Mucosa of stomach (tissue), 1 donor: ENCODE results near the gene KRABD2.
"Not testable (repeated sequence)": the region's sequence is repeated elsewhere in the genome, so short reads cannot be mapped to it uniquely, and the experiment has no call there.

ENCODE experiments used
- H3K27me3 ChIP-seq: one replicate; pipeline ENCODE4 v1.7.0; 2013; ENCODE audit warnings: mild to moderate bottlenecking, low read length; ENCODE audit not compliant: control insufficient read depth, insufficient read depth
- H3K36me3 ChIP-seq: one replicate; pipeline ENCODE4 v1.7.0; 2013; ENCODE audit warnings: low read length; ENCODE audit not compliant: control insufficient read depth, insufficient read depth
- H3K4me1 ChIP-seq: one replicate; pipeline ENCODE4 v1.7.0; 2013; ENCODE audit warnings: mild to moderate bottlenecking, low read length; ENCODE audit not compliant: control insufficient read depth, insufficient read depth
- H3K4me3 ChIP-seq: one replicate; pipeline ENCODE4 v1.7.0; 2013; ENCODE audit warnings: low read length
- H3K9ac ChIP-seq: one replicate; pipeline ENCODE4 v1.7.0; 2013; ENCODE audit warnings: mild to moderate bottlenecking, low read length, moderate library complexity
- H3K9me3 ChIP-seq: one replicate; pipeline ENCODE4 v1.7.0; 2013; ENCODE audit warnings: mild to moderate bottlenecking, low read length, moderate library complexity; ENCODE audit not compliant: control insufficient read depth
- donor health status: Pancreatic carcinoma.

Gene KRABD2

DNA sequence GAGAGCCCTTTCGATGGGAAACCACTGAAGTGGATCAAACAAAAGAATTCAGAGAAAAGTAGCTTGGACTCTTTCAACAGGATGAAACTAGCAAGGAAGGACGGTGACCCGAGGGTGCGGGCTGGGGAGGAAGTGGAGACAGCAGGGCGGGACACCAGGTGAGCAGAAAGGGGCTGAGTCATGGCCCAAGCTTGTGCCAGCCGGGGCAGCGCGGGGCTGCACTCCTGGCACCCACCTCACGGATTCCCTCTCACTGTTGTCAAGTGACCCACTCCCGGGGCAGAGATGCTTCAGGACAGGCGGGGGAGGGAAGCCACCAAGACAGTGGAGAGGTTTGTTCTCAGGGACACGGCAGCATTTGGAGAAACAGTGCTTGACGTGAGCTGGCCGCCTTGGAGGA is 31.9 kb upstream of the KRABD2 start:
- Histone ChIP-seq H3K9ac (no peak overlapping the region), H3K36me3 (no peaks in the 10 kb centered on the region), H3K27me3 (peaks cover 14% of the 10 kb centered on the region)

DNA sequence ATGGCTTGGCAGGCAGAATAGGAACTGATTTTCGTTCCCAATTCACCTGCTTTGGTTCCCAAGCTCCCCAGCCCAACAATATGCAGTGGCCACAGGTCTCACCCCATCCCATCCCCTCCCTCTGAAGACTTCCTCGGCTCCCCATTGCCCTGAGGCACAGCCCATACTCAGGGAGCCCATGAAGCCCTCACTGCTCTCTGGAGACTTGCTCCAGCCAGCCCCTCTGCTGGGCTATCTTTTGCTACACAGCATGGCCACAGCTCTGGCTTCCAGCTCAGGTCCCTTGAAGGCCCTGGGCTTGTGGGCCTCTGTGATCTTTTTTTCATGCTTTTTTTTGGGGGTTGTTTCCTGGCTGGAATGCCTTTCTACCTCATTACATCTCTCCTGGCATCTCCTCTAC is 29.7 kb upstream of the KRABD2 start:
- Histone ChIP-seq H3K27me3 (peaks cover 18% of the 10 kb centered on the region), H3K4me1 (peaks cover 14% of the 10 kb centered on the region), H3K4me3 (no peak overlapping the region), H3K36me3 (no peaks in the 10 kb centered on the region), H3K9me3 (no peaks in the 10 kb centered on the region), H3K9ac (no peak overlapping the region)

More for the DNA sequence above, 31.9 kb upstream of the KRABD2 start:
- no peak overlapping the region for H3K4me3 ChIP-seq
- H3K9me3 ChIP-seq = no peaks in the 10 kb centered on the region
- peaks cover 14% of the 10 kb centered on the region for H3K4me1 ChIP-seq

DNA sequence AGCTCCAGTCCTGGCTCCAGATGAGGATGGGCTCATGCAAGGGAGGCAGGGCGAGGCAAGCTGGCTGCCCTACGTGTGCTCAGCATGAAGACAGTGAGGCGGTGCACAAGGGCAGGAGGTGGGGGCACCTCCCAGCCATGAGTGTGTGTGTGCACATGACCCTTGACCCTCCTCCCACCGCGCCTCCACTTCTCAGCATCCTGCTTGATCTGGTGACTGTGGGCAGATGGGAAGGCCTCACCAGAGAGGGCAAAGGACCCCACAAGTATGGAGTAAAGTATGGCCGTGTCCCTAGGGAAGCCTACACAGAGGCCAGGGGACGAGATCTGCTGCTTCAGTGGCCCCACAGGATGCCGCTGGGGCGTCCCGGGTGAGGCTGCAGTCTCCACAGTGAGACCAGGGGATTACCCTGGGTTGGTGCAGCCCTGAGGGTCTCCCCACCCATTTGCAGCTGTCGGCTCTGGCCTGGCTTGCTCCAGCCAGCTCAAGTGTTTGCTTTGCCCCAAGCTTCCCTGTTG is 29.1 kb upstream of the KRABD2 start:
- H3K9me3 ChIP-seq = no peaks in the 10 kb centered on the region
- peaks cover 12% of the 10 kb centered on the region for H3K4me1 ChIP-seq
- H3K36me3 ChIP-seq = no peaks in the 10 kb centered on the region
- no peak overlapping the region for H3K4me3 ChIP-seq
- peaks cover 13% of the 10 kb centered on the region for H3K27me3 ChIP-seq
- no peak overlapping the region for H3K9ac ChIP-seq

DNA sequence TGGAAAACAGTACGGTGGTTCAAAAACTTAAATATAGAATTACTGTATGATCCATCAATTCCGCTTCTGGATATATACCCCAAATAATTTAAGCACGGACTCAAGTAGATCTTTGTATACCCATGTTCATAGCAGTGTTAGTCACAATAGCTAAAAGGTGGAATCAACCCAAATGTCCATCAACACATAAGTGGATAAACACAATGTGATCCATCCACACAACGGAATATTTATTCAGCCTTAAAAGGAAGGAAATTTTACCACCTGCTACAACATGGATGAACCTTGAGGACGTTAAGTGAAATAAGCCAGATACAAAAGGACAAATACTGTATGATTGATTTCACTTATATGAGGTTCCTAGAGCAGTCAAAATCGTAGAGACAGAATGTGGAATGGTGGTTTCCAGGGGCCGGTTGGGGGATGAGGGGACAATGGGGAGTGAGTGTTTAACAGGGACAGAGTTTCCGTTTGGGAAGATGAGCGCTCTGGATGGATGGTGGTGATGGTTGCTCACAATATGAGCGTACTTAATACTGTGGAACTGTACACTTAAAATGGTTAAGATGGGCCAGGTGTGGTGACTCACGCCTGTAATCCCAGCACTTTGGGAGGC is 26.5 kb upstream of the KRABD2 start:
- H3K36me3 ChIP-seq = no peaks in the 10 kb centered on the region

DNA sequence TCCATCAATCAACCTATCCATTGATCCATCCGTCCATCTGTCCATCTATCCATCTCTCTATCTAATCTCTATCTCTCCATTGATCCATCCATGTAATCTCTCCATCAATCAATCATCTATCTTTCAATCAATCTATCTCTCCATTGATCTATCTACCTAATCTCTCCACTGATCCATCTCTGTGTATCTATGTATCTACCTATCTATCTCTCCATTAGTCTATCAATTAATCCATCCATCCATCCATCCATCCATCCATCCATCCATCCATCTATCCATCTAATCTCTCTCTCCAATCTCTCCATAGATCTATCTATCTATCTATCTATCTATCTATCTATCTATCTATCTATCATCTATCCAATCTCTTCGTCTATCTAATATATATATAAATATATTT is 24.6 kb upstream of the KRABD2 start:
- H3K9ac ChIP-seq = no peak overlapping the region
- peaks cover 16% of the 10 kb centered on the region for H3K27me3 ChIP-seq
- H3K9me3 ChIP-seq = no peaks in the 10 kb centered on the region
- H3K36me3 ChIP-seq = no peaks in the 10 kb centered on the region
- H3K4me3 ChIP-seq = no peak overlapping the region
- H3K4me1 ChIP-seq = peaks cover 2% of the 10 kb centered on the region

More for the DNA sequence above, 26.5 kb upstream of the KRABD2 start:
- Histone ChIP-seq H3K4me1 (peaks cover 3% of the 10 kb centered on the region), H3K27me3 (peaks cover 7% of the 10 kb centered on the region), H3K9me3 (no peaks in the 10 kb centered on the region), H3K4me3 (no peak overlapping the region), H3K9ac (no peak overlapping the region)

DNA sequence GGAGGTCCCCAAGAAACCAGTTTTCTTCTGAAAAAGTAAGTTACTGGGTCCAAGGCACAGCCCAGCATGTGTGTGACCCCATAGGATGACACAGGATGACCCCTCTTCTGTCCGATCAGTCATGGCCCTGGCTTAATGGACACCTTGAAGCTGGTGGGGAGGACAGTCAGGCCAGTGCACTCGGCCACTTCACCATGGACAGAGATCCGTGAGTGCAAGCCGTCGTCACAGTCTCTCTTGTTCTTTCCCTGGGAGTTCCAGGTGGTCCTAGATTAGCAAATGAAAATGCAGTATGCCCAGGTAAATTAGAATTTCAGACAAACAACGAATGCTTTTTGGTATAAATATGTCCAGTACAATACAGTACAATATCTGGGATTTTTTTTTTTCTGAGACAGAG is 22.5 kb upstream of the KRABD2 start:
- H3K9me3 ChIP-seq = no peaks in the 10 kb centered on the region
- no peaks in the 10 kb centered on the region for H3K4me1 ChIP-seq
- H3K27me3 ChIP-seq = peaks cover 27% of the 10 kb centered on the region
- no peak overlapping the region for H3K9ac ChIP-seq
- no peaks in the 10 kb centered on the region for H3K36me3 ChIP-seq
- H3K4me3 ChIP-seq = no peak overlapping the region

DNA sequence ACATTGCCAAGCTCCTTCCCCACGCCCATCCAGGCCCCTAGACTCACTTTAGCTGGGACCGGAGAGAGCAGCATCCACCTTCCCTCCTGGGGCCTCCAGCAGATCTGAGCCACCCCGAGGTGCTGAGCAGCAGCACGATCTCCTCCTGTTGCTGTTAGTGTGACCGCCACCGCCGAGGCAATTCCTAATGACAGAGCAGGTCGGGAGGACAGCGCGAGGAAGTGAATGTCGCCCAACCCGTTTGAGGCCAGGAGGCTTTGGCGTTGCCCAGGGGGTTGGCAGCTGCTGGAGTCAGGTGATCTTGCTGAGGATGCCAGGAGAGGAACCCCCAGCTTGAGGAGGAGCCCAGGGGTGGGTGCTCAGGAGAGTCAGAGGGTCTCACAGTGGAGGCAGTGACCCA is 21.1 kb upstream of the KRABD2 start, which contains the start of gene RNF222:
RNF222 (minus strand) TSS at position 192 of the 400 bp plus-strand sequence. CDS start 4,366 bp downstream, outside the sequence.
- Histone ChIP-seq H3K27me3 (peaks cover 37% of the 10 kb centered on the region), H3K36me3 (no peaks in the 10 kb centered on the region), H3K4me3 (no peak within 1 kb of the TSS), H3K9ac (no peak within 1 kb of the TSS), H3K9me3 (no peaks in the 10 kb centered on the region), H3K4me1 (no peaks in the 10 kb centered on the region)

DNA sequence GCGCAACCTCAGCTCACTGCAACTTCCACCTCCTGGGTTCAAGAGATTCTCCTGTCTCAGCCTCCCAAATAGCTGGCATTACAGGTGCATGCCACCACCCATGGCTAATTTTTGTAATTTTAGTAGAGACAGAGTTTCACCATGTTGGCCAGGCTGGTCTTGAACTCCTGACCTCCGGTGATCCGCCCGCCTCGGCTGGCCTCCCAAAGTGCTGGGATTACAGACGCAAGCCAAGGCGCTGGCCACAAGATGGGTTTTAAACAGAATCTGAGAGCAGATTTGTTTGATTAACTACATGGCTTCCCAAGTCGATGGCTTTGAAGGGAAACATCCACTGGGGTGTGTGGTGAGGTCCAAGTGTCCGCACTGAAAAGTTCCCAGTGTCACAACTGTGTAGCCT is 18.0 kb upstream of the KRABD2 start:
- H3K4me1 ChIP-seq, H3K9ac ChIP-seq, H3K4me3 ChIP-seq, H3K36me3 ChIP-seq, H3K9me3 ChIP-seq: not testable (repeated sequence)
- H3K27me3 ChIP-seq = peaks cover 43% of the 10 kb centered on the region

DNA sequence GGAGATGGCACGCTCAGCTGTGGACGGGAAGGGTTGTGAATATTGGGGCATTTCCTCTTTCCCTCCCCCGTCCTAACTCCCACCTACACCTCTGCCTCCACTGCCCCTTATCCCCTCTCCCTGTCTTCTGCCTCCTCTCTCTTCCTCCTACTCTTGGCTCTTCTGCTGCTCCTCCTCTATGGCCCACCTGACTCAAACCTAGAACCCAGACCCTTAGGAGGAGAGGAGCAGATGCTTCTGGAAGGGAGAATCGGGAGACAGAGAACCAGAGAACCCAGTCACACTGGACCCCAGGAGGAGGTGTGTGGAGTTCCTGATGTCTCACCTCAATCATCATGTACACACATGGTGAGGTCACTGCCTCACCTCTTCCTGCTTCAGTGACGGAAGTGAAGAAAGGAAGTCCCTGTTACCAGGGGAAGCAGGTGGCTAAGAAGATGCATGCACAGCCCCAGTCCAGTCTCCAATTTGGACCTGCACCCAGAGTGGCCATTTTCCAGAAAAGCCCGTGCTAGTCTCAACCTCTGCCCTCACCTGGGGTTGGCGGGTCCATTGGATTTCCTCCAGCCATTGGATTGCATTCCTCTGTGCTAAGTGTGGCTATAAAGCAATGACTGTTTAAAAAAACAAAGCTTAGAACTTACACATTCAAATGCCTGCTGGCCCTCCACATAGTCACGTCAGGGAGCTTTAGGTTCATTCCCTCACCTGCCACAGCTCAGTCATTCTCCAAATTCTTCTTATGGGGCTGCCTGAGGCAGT is 17.1 kb upstream of the KRABD2 start:
- Histone ChIP-seq H3K27me3 (peaks cover 43% of the 10 kb centered on the region), H3K4me3 (no peak overlapping the region), H3K9ac (no peak overlapping the region), H3K4me1 (no peaks in the 10 kb centered on the region), H3K9me3 (no peaks in the 10 kb centered on the region), H3K36me3 (no peaks in the 10 kb centered on the region)

DNA sequence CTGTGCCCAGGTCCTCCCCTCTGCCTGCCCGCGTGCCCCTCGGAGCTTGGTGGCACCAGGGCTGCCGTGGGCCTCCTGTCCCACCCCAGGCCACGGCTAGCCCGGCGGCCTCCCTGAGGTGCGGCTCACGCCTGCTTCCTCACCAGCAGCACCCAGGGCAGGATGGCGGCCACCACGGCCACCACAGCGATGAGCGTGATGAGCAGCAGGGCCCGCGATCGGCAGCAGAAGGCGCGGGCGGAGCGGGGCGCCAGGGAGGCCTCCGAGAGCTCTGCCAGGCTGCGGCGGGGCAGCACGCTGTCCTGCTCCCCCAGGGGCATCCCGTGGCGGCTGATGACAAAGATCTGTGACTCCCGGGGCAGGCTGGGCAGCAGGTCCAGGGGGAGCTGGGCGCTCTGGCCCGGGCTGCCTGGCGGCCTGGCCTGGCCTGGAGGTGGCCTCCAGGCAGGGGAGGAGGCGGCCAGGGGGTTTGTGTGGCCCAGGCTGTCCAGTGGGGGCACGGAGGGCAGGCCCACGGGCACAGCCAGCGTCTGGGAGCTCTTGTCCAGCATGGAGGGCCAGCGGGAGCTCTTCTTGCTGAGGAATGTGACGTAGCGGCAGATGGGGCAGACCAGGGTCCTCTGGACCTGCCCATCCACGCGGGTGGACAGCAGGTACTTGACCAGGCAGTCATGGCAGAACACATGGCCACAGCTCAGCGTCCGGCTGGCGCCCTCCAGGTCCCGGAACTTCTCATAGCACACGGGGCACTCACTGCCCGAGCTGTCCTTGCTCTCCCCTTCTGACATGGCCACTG is 16.4 kb upstream of the KRABD2 start:
- no peak overlapping the region for H3K4me3 ChIP-seq
- H3K4me1 ChIP-seq = no peaks in the 10 kb centered on the region
- no peak overlapping the region for H3K9ac ChIP-seq
- peaks cover 42% of the 10 kb centered on the region for H3K27me3 ChIP-seq
- no peaks in the 10 kb centered on the region for H3K36me3 ChIP-seq
- no peaks in the 10 kb centered on the region for H3K9me3 ChIP-seq

DNA sequence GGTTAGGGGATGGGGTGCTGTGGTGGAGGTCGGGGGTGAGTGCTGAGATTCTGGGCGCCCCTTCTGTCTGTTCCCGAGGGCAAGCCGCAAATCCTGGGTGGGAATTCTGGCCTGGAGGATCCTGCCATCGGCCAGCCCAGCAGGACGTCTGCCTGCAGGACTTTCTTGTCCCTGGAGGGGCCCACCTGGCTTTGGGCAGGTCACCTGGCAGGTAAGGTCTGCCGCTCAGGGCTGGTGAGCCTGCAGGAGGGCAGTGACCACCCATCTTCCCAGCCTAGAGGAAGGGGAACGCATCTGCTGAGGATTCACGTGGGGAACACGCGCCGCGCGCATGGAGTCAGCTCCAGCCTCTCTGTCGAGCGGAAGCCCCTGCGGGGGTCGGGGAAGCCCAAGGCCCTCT is 15.8 kb upstream of the KRABD2 start:
- H3K36me3 ChIP-seq = no peaks in the 10 kb centered on the region
- peaks cover 36% of the 10 kb centered on the region for H3K27me3 ChIP-seq
- H3K9ac ChIP-seq = no peak overlapping the region
- H3K9me3 ChIP-seq = no peaks in the 10 kb centered on the region
- H3K4me3 ChIP-seq = no peak overlapping the region
- no peaks in the 10 kb centered on the region for H3K4me1 ChIP-seq

DNA sequence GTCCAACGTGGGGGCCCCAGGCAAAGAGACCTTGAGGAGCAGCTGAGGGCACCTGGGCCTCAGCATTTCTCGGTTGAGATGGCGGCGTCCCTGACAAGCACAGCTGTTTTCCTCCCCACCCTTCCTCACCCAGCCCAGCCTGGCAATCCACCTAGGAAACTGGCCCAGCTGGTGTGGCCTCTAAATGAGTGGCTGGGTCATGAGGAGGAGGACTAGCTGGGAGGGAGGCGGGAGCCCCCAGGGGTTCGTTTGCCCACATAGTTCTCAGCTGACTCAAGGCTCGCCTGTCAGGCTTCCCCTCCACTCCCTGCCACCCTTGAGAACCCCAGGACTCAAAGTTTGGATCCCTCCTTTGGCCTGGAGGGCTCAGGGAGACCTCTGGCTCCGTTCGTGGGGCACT is 15.2 kb upstream of the KRABD2 start:
- H3K4me1 ChIP-seq = no peaks in the 10 kb centered on the region
- no peak overlapping the region for H3K9ac ChIP-seq

More for the DNA sequence above, 15.2 kb upstream of the KRABD2 start:
- Histone ChIP-seq H3K4me3 (no peak overlapping the region), H3K36me3 (no peaks in the 10 kb centered on the region), H3K9me3 (no peaks in the 10 kb centered on the region), H3K27me3 (peaks cover 34% of the 10 kb centered on the region)
